ENCODE results near the gene TTC9C.

- TF ChIP-seq PATZ1 (CRISPR knock-in tag; IDR thresholded peaks at IDR 0.05; ENCODE audit: borderline replicate concordance) = no peak
- TF ChIP-seq RARB (CRISPR knock-in tag; IDR thresholded peaks at IDR 0.05) = no peak
- no peak for TF ChIP-seq ZFP3 (CRISPR knock-in tag; IDR thresholded peaks at IDR 0.05)
- TF ChIP-seq CSRNP3 (CRISPR knock-in tag; IDR thresholded peaks at IDR 0.05) = no peak
- no peak for TF ChIP-seq TOX (CRISPR knock-in tag; IDR thresholded peaks at IDR 0.05; ENCODE audit: borderline replicate concordance)
- no peak for TF ChIP-seq CREB5 (CRISPR knock-in tag; IDR thresholded peaks at IDR 0.05; ENCODE audit: low read depth)
- no peak for TF ChIP-seq ZNF70 (CRISPR knock-in tag; IDR thresholded peaks at IDR 0.05)
- TF ChIP-seq SNAI2 (CRISPR knock-in tag; IDR thresholded peaks at IDR 0.05) = no peak
- no peak for TF ChIP-seq ISL1 (CRISPR knock-in tag; IDR thresholded peaks at IDR 0.05)
- TF ChIP-seq ZFP30 (CRISPR knock-in tag; IDR thresholded peaks at IDR 0.05) = no peak
- no peak for TF ChIP-seq GLIS3 (CRISPR knock-in tag; IDR thresholded peaks at IDR 0.05)
- TF ChIP-seq CSDC2 (CRISPR knock-in tag; IDR thresholded peaks at IDR 0.05) = no peak
- no peak for TF ChIP-seq PPARA (CRISPR knock-in tag; IDR thresholded peaks at IDR 0.05; ENCODE audit: borderline replicate concordance)
These were observed 14.9 kb upstream of the TTC9C start for GRCh38 chr11:62713343-62713742.
